Measurements from ENCODE around the gene SCN10A. TPM values are rescaled to one million over a fixed set of nuclear protein-coding genes. Genes with fewer than 3 reads are reported as not detected.

SCN10A gene
- total RNA-seq, 1 donor = not detected

- TF ChIP-seq CTCF (IDR thresholded peaks at IDR 0.05; ENCODE audit: insufficient read depth, low read length) = no peak
- no peak for DNase-seq (ENCODE audit: low read depth)
- no peak overlapping the region for H3K4me3 ChIP-seq (ENCODE audit: low read depth, low read length)
Measured at GRCh38 chr3:38826001-38826400, 10.0 kb upstream of the SCN10A start.

- no peak for DNase-seq (ENCODE audit: low read depth)
- no peak overlapping the region for H3K4me3 ChIP-seq (ENCODE audit: low read depth, low read length)
- no peak for TF ChIP-seq CTCF (IDR thresholded peaks at IDR 0.05; ENCODE audit: insufficient read depth, low read length)
Measured at GRCh38 chr3:38824349-38824748, 8.3 kb upstream of the SCN10A start.

GRCh38 chr3:38823722-38824121 lies 7.7 kb upstream of the SCN10A start:
- DNase-seq (ENCODE audit: low read depth) = no peak
- H3K4me3 ChIP-seq (ENCODE audit: low read depth, low read length) = no peak overlapping the region
- TF ChIP-seq CTCF (IDR thresholded peaks at IDR 0.05; ENCODE audit: insufficient read depth, low read length) = no peak

GRCh38 chr3:38823186-38823585 lies 7.2 kb upstream of the SCN10A start:
- TF ChIP-seq CTCF (IDR thresholded peaks at IDR 0.05; ENCODE audit: insufficient read depth, low read length) = no peak
- H3K4me3 ChIP-seq (ENCODE audit: low read depth, low read length) = no peak overlapping the region
- no peak for DNase-seq (ENCODE audit: low read depth)

- no peak overlapping the region for H3K4me3 ChIP-seq (ENCODE audit: low read depth, low read length)
- no peak for TF ChIP-seq CTCF (IDR thresholded peaks at IDR 0.05; ENCODE audit: insufficient read depth, low read length)
- no peak for DNase-seq (ENCODE audit: low read depth)
Measured at GRCh38 chr3:38811822-38812221, 4.2 kb downstream of the SCN10A start.

GRCh38 chr3:38805765-38806386 lies 10.1 kb downstream of the SCN10A start:
- H3K4me3 ChIP-seq (ENCODE audit: low read depth, low read length) = no peak overlapping the region
- DNase-seq (ENCODE audit: low read depth) = peak; percentile 83
- TF ChIP-seq CTCF (IDR thresholded peaks at IDR 0.05; ENCODE audit: insufficient read depth, low read length) = no peak

- no peak for TF ChIP-seq CTCF (IDR thresholded peaks at IDR 0.05; ENCODE audit: insufficient read depth, low read length)
- no peak for DNase-seq (ENCODE audit: low read depth)
- H3K4me3 ChIP-seq (ENCODE audit: low read depth, low read length) = no peak overlapping the region
Measured at GRCh38 chr3:38805004-38805403, 11.0 kb downstream of the SCN10A start.

Measured in fibroblast of the aortic adventitia (primary cell).